Ishikawa (cell line): ENCODE results near the gene CPED1.

ENCODE experiments used
- CEBPB ChIP-seq: IDR thresholded peaks from 2 replicates; pipeline ENCODE4 v1.6.1; 2012
- CREB1 ChIP-seq: IDR thresholded peaks from 2 replicates; pipeline ENCODE4 v1.6.1; 2012; ENCODE audit warnings: low read depth
- EGR1 ChIP-seq: IDR thresholded peaks from 2 replicates; pipeline ENCODE4 v1.6.1; 2012
- EP300 ChIP-seq: IDR thresholded peaks from 2 replicates; pipeline ENCODE4 v1.6.1; 2012; ENCODE audit warnings: borderline replicate concordance
- FOXM1 ChIP-seq: IDR thresholded peaks from 2 replicates; pipeline ENCODE4 v1.6.1; 2012; ENCODE audit warnings: low read depth, borderline replicate concordance
- NFIC ChIP-seq: IDR thresholded peaks from 2 replicates; pipeline ENCODE4 v1.6.1; 2012
- RAD21 ChIP-seq: IDR thresholded peaks from 2 replicates; pipeline ENCODE4 v1.6.1; 2012; ENCODE audit warnings: low read depth
- TAF1 ChIP-seq: IDR thresholded peaks from 2 replicates; pipeline ENCODE4 v1.6.1; 2012; ENCODE audit warnings: low read depth, mild to moderate bottlenecking
- TCF12 ChIP-seq: IDR thresholded peaks from 2 replicates; pipeline ENCODE4 v1.6.1; 2012; ENCODE audit warnings: low read depth
- TEAD4 ChIP-seq: IDR thresholded peaks from 2 replicates; pipeline ENCODE4 v1.6.1; 2012
- YY1 ChIP-seq: IDR thresholded peaks from 2 replicates; pipeline ENCODE4 v1.6.1; 2012; ENCODE audit warnings: low read depth
- ZBTB7A ChIP-seq: IDR thresholded peaks from 2 replicates; pipeline ENCODE4 v1.6.1; 2012; ENCODE audit warnings: low read depth
- TF ChIP-seq, protein P1 (sequence below): IDR thresholded peaks from 2 replicates; pipeline ENCODE4 v1.6.1; 2012; ENCODE audit warnings: low read depth, mild to moderate bottlenecking
- TF ChIP-seq, protein P2 (sequence below): IDR thresholded peaks from 2 replicates; pipeline ENCODE4 v1.6.1; 2012
- TF ChIP-seq, protein P3 (sequence below): IDR thresholded peaks from 2 replicates; pipeline ENCODE4 v1.6.1; 2012

The CPED1 gene

DNA sequence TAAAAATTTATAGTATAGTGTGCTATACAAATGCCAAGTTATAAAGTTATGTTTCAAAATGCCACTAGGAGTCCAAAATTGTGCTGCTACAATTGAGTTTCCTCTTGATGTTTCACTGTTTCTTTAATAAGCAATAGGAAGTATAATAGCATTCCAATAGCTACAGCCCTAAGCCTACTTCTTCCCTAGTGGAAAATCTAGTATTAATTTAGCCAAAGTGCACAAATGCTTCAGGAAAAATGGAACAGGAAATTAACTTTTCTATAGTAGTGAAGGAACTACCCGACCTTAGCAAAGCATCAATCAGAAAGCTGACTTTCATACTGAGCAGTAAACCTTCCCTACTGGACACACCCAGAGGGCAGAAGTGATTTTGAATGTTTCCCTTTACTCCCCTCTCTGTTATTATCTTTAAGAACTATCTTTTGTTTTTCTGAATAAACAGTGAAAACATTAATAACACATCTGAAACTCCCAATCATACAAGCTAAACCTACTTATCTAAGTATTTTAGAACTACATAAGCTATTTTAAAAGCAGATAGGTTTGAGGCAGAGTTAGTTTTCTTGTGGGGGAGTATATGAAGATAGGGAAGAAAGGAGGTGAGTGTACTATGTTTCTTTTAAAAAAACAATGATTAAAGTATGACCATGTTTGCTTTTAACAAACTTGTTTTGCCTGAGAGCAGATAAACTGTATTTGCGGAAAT is 13.7 kb downstream of the CPED1 start:
- TF ChIP-seq TEAD4 (no peak), ZBTB7A (no peak), TAF1 (no peak), NFIC (no peak), CEBPB (no peak), FOXM1 (no peak), TCF12 (no peak), YY1 (no peak), EGR1 (no peak), RAD21 (no peak), CREB1 (no peak)
- TF ChIP-seq, protein P1, sequence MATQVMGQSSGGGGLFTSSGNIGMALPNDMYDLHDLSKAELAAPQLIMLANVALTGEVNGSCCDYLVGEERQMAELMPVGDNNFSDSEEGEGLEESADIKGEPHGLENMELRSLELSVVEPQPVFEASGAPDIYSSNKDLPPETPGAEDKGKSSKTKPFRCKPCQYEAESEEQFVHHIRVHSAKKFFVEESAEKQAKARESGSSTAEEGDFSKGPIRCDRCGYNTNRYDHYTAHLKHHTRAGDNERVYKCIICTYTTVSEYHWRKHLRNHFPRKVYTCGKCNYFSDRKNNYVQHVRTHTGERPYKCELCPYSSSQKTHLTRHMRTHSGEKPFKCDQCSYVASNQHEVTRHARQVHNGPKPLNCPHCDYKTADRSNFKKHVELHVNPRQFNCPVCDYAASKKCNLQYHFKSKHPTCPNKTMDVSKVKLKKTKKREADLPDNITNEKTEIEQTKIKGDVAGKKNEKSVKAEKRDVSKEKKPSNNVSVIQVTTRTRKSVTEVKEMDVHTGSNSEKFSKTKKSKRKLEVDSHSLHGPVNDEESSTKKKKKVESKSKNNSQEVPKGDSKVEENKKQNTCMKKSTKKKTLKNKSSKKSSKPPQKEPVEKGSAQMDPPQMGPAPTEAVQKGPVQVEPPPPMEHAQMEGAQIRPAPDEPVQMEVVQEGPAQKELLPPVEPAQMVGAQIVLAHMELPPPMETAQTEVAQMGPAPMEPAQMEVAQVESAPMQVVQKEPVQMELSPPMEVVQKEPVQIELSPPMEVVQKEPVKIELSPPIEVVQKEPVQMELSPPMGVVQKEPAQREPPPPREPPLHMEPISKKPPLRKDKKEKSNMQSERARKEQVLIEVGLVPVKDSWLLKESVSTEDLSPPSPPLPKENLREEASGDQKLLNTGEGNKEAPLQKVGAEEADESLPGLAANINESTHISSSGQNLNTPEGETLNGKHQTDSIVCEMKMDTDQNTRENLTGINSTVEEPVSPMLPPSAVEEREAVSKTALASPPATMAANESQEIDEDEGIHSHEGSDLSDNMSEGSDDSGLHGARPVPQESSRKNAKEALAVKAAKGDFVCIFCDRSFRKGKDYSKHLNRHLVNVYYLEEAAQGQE: no peak
- TF ChIP-seq, protein P2, sequence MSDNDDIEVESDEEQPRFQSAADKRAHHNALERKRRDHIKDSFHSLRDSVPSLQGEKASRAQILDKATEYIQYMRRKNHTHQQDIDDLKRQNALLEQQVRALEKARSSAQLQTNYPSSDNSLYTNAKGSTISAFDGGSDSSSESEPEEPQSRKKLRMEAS: no peak
- TF ChIP-seq, protein P3, sequence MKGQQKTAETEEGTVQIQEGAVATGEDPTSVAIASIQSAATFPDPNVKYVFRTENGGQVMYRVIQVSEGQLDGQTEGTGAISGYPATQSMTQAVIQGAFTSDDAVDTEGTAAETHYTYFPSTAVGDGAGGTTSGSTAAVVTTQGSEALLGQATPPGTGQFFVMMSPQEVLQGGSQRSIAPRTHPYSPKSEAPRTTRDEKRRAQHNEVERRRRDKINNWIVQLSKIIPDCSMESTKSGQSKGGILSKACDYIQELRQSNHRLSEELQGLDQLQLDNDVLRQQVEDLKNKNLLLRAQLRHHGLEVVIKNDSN: no peak

DNA sequence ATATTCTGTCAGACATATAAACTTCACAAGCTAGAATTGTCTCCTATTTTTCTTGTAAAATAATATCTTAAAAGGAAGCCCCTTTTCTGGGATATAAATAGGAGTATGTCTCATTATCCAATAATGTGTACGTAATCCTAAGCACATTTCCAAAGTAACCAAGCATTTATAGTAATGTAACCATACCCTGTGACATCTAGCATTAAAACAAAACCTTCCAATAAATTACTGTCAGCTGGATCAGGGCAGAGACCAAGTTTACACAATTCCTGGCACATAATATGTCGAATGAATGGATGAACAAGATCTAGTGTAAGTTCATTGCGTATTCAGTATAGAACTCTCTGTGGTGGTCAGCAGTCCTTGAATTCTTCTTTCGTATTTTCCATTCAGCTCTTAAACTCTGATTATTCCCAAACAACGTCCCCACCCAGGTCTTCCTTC is 14.3 kb downstream of the CPED1 start:
- TF ChIP-seq ZBTB7A: no peak

DNA sequence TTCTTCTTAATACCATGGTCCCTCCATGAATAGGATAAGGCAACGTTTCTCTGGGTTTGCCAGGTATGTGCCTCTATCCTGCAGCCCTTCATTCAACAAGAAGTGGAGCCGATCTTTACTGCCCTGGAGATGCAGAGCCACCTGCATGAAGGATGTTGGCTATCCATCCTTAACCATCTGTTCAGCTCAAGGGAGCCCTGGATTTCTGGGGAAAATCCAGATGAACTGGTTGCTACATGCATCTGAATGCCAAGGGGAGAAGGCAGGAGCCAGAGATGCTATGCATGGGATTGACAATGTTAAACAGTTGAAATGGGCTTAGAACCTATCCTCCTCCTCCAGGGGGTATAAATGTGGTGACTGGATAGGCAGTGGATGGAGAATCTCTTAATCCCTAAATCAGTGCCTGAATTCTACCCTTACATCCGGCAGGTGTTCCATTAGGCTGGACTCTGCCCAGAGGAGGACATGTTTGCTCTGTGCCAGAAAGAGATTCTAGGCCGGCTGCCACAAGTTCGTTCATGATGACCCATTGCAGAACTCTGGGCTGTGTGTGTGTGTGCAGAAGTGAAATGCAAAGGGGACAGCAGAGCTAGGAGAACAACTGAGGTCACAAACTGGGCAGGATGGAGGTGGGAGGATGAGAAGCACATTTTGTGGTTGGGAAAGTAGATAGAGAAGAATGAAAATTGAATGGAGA is 15.6 kb downstream of the CPED1 start:
- no peak for TF ChIP-seq FOXM1

DNA sequence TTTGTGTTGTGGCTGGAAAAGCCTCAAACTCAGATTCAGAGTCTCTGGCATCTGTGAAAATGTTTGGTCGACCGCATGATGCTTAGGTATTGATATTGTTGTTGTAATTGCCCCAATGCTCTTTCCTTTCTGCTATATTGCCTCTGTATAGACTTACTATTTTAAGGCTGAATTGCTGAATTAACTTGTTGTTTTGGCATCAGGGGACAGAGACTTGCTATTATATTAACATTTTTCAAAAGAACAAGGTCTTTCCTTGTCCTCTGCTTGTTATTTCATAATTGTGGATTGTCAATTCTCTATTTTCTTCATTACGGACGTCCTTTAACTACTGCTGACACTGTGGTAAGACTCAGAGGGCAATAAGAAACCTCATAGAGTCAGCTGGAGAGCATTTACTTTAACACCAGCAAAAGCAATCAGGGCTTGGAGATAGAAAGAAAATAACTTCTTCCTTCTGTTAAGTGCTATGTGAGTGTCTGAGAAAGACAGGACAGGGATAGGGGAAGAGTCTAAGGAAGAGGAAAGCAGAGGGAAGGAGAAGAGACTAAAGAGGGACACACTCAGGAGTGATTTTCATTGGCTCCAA is 17.6 kb downstream of the CPED1 start:
- TF ChIP-seq RAD21: no peak

DNA sequence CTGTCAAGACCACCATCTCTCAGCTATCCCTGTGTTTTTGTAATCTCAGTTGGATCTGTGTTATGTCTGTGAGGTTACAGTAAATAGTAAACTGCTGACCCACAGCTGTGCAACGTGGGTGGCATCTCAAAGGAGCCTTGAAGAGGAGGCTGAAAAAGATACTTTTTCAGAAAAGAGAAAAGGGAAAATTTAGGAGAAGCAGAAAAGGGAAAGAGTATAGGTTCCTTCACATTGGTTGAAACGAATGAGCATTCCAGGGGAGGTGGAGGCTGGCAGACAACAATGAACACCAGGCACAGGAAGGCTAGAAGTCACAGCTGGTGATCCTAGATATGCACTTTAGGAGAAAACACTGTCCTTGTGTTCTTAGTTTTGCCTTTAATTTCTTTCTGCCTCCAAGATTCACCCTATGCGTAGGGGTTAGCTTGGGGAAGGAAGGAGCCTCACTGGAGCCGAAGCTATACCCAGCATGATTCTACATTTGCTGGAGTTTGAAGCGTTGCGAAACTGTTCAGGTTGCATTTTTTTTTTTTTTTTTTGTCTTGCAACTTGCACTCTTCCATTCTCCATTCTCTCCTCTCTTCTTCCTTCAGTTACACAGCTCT is 18.3 kb downstream of the CPED1 start:
- TF ChIP-seq TEAD4: no peak
- no peak for TF ChIP-seq RAD21
- no peak for TF ChIP-seq TCF12
- TF ChIP-seq, protein P2: no peak
- TF ChIP-seq, protein P3: no peak
- TF ChIP-seq TAF1: no peak

DNA sequence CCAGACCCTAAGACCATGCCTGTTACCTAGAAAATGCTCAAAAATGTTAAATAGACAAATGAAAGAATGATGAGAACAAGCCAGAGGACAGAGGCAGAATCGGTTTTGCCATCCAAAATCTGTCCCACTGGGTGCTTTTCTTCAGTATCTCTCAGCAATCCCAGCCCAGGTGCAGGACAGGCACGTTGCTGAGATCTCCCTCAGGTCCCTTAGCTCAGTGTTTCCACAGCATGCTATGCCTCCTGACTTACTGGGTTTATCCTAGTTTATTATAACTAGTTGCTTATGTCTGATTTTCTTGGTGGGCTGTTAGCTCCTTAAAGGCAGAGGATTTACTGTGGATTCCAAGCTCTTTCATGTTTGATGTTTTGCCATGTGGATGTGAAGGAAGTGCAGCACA is 20.3 kb downstream of the CPED1 start:
- no peak for TF ChIP-seq EP300
- TF ChIP-seq TEAD4: no peak
- TF ChIP-seq, protein P2: no peak
- TF ChIP-seq, protein P1: no peak
- TF ChIP-seq TCF12: no peak
- no peak for TF ChIP-seq RAD21
- no peak for TF ChIP-seq TAF1
- TF ChIP-seq YY1: no peak
- TF ChIP-seq, protein P3: no peak
- no peak for TF ChIP-seq EGR1
- TF ChIP-seq CEBPB: no peak
- no peak for TF ChIP-seq CREB1
- TF ChIP-seq ZBTB7A: no peak
- TF ChIP-seq FOXM1: no peak
- no peak for TF ChIP-seq NFIC
